Measurements from ENCODE around the gene FBXL4.

Gene FBXL4

GRCh38 chr6:98844244-98845210 lies 103.2 kb downstream of the FBXL4 start:
- Histone ChIP-seq H3K36me3 (replicated peaks) (no peaks in the 10 kb centered on the region), H3K27ac (no peak overlapping the region), H3K27me3 (replicated peaks) (peaks cover 90% of the 10 kb centered on the region), H3K4me3 (ENCODE audit: low read depth, low read length) (peak overlapping the region; percentile 39)
- no peak for DNase-seq
- in situ Hi-C loops (cut with HindIII; ENCODE audit: low pct_ligation_motif_present, low sequenced_read_pairs) = no loop called here
- no peak for TF ChIP-seq CTCF (IDR thresholded peaks at IDR 0.05; ENCODE audit: low read depth, low read length, missing control alignments)

GRCh38 chr6:98843271-98844243 lies 104.2 kb downstream of the FBXL4 start:
- no peak overlapping the region for H3K27ac ChIP-seq
- in situ Hi-C loops (cut with HindIII; ENCODE audit: low pct_ligation_motif_present, low sequenced_read_pairs) = no loop called here
- H3K36me3 ChIP-seq (replicated peaks) = no peaks in the 10 kb centered on the region
- peaks cover 92% of the 10 kb centered on the region for H3K27me3 ChIP-seq (replicated peaks)
- DNase-seq = no peak
- TF ChIP-seq CTCF (IDR thresholded peaks at IDR 0.05; ENCODE audit: low read depth, low read length, missing control alignments) = no peak
- no peak overlapping the region for H3K4me3 ChIP-seq (ENCODE audit: low read depth, low read length)

- in situ Hi-C loops (cut with HindIII; ENCODE audit: low pct_ligation_motif_present, low sequenced_read_pairs) = no loop called here
- Histone ChIP-seq H3K4me3 (ENCODE audit: low read depth, low read length) (no peak overlapping the region), H3K27ac (no peak overlapping the region), H3K36me3 (replicated peaks) (no peaks in the 10 kb centered on the region), H3K27me3 (replicated peaks) (peaks cover 91% of the 10 kb centered on the region)
- no peak for DNase-seq
- no peak for TF ChIP-seq CTCF (IDR thresholded peaks at IDR 0.05; ENCODE audit: low read depth, low read length, missing control alignments)
Measured at GRCh38 chr6:98842342-98843180, 105.2 kb downstream of the FBXL4 start.

GRCh38 chr6:98841621-98842341 lies 106.0 kb downstream of the FBXL4 start:
- in situ Hi-C loops (cut with HindIII; ENCODE audit: low pct_ligation_motif_present, low sequenced_read_pairs) = no loop called here
- DNase-seq = no peak
- Histone ChIP-seq H3K27ac (no peak overlapping the region), H3K27me3 (replicated peaks) (peaks cover 91% of the 10 kb centered on the region), H3K36me3 (replicated peaks) (no peaks in the 10 kb centered on the region), H3K4me3 (ENCODE audit: low read depth, low read length) (no peak overlapping the region)
- TF ChIP-seq CTCF (IDR thresholded peaks at IDR 0.05; ENCODE audit: low read depth, low read length, missing control alignments) = no peak

Data from brain microvascular endothelial cell (primary cell).